H1 (cell line): ENCODE data around the gene RNF149. TPM values are rescaled to one million over a fixed set of nuclear protein-coding genes. Genes with fewer than 3 reads are reported as not detected.

Source experiments
- JUN ChIP-seq: IDR thresholded peaks from 2 replicates; pipeline ENCODE4 v1.6.1; 2011; ENCODE audit warnings: low read depth, mild to moderate bottlenecking, improper control_type of control experiment, low read length
- JUND ChIP-seq: IDR thresholded peaks from 2 replicates; pipeline ENCODE4 v1.6.1; 2011; ENCODE audit warnings: mild to moderate bottlenecking, improper control_type of control experiment, low read length
- POLR2A ChIP-seq, 2 experiments: IDR thresholded peaks; 1 replicate in 1 of 2; 2 replicates in 1 of 2; pipeline ENCODE4 v1.6.1; 2011; ENCODE audit warnings: low read depth in 2 of 2, low read length in 2 of 2, mild to moderate bottlenecking in 2 of 2; ENCODE audit errors: control extremely low read depth in 1 of 2
- polyA plus RNA-seq, 7 experiments: library from polyadenylated mRNA; depleted of rRNA in 3 of 7; stranded (reverse) in 5 of 7; unstranded in 2 of 7; fragments of >200 nt in 5 of 7; fragments of 200-250 nt in 2 of 7; gene quantifications; 1 replicate in 5 of 7; 2 replicates in 1 of 7; 4 replicates in 1 of 7; pipeline versions ENCODE4 v1.2.1 to v1.2.3, GENCODE V29; 2011 to 2013; ENCODE audit warnings: missing spikeins in 2 of 7, mixed read lengths in 2 of 7
- total RNA-seq: library from RNA; stranded (reverse); fragmentation: NEBNext Ultra II Directional; extraction: Animal tissue kit (Norgen Biotek cat#: 25700); gene quantifications from 2 replicates; pipeline ENCODE4 v1.2.1, GENCODE V29; 2021

The RNF149 gene
- total and polyA plus RNA-seq, 2 of the 8 experiments (the other 6 are each of a cell fraction or from before 2014, with no cell fraction given): 16.6 to 28.2 TPM

DNA sequence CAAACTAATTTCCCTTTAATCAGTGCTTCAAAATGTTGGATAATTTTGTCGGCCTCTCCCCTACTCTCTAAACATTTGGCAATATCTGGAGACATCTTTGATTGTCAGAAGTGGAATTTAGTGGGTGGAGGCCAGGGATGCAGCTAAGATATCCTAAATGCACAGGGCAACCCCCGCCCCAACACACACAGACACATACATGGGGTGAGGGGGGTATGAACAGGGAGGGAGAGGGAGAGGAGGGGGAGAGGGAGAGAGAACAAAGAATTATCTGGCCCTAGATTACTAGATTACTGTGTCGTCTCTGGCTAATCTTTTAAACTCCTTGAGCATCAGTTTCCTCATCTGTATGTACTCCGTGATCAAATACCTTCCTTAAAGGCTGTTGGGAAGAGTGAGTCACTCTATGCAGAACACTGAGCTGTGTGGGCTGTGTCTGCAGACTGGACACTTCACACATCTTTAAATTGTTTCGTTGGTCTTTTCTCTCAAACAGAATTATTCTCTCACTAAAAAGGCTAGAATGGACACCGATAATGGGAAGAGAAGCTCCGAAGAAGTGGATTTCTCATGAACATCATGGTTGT, 2.9 kb downstream of the RNF149 start (continued):
- TF ChIP-seq JUND (no peak), POLR2A (IDR thresholded peaks at IDR 0.05; ENCODE audit: control extremely low read depth in 1 of 2, low read depth in 2 of 2, low read length in 2 of 2) (no peak), JUN (no peak)
